Esophagus squamous epithelium (tissue), 5 donors: ENCODE data around the gene CRACDL. TPM values are rescaled to one million over a fixed set of nuclear protein-coding genes. Genes with fewer than 3 reads are reported as not detected.
A peak's percentile ranks its signal among the peaks of the same experiment; 100 is the strongest.

Source experiments
- DNase-seq: peaks from one replicate; lab custom pipeline; 2025; lab: John Stamatoyannopoulos, UW
- H3K27ac ChIP-seq, 4 donors: fragments of 200-600 bp; sonication (generic); one replicate each; pipeline ENCODE4 v1.5.1; 2016 to 2019; ENCODE audit warnings: mild to moderate bottlenecking in 1 of 4
- H3K27me3 ChIP-seq, 4 donors: fragments of 200-600 bp; sonication (generic); 1 replicate in 3 of 4; 2 replicates in 1 of 4; pipeline versions ENCODE4 v1.5.1 to v1.6.0; 2017 to 2021; ENCODE audit warnings: antibody characterized with exemption in 1 of 4
- H3K36me3 ChIP-seq, 3 donors: fragments of 200-600 bp; sonication (generic); one replicate each; pipeline ENCODE4 v1.5.1; 2016 to 2019
- H3K4me1 ChIP-seq, 3 donors: fragments of 200-600 bp; sonication (generic); one replicate each; pipeline ENCODE4 v1.5.1; 2017 to 2019
- H3K4me3 ChIP-seq, 4 donors: fragments of 200-600 bp; sonication (generic); 1 replicate in 3 of 4; 2 replicates in 1 of 4; pipeline ENCODE4 v1.5.1; 2016 to 2019; ENCODE audit warnings: mild to moderate bottlenecking in 2 of 4, moderate library complexity in 1 of 4
- H3K9me3 ChIP-seq, 3 donors: fragments of 200-600 bp; sonication (generic); one replicate each; pipeline ENCODE4 v1.5.1; 2016 to 2019
- CTCF ChIP-seq, 6 experiments: fragments of 450-650 bp in 4 of 6; fragments of 200-600 bp in 2 of 6; sonication (generic) in 2 of 6; IDR thresholded peaks; one replicate each; pipeline ENCODE4 v1.5.1; 2016 to 2019; ENCODE audit warnings: antibody characterized with exemption in 6 of 6, mild to moderate bottlenecking in 4 of 6, moderate library complexity in 4 of 6
- POLR2A ChIP-seq, 4 donors: fragments of 450-650 bp; IDR thresholded peaks; one replicate each; pipeline ENCODE4 v1.6.1; 2017; ENCODE audit warnings: antibody characterized with exemption in 4 of 4, mild to moderate bottlenecking in 4 of 4, moderate library complexity in 3 of 4
- WGBS, 2 donors: methylation state at CpG; one replicate each; pipeline ENCODE4 v1.1.5; 2018; 5-methylcytosine and 5-hydroxymethylcytosine counted together
- intact Hi-C: fragments of 100-400 bp; cut with DNase I; formaldehyde crosslinking; loops from one replicate; pipeline ENCODE4 v1.15.0; 2022
- total RNA-seq, 4 donors: library from RNA; depleted of rRNA; stranded (reverse); fragments of >200 nt; gene quantifications; one replicate each; pipeline ENCODE4 v1.1.0, GENCODE V29; 2016
- donor health status: DM: yes; HTN: yes; CAD: no.

The CRACDL gene
- total RNA-seq, 4 donors from 2014 or later: 6.5 to 33.6 (median 9.7) TPM

- Histone ChIP-seq H3K9me3 (no peaks in the 10 kb centered on the region), H3K36me3 (no peaks in the 10 kb centered on the region), H3K4me1 (peaks cover 0 to 23% (median 0%) of the 10 kb centered on the region in 3 donors), H3K4me3 (no peak overlapping the region), H3K27me3 (no peaks in the 10 kb centered on the region), H3K27ac (no peak overlapping the region)
- no peak for TF ChIP-seq CTCF (IDR thresholded peaks at IDR 0.05)
- TF ChIP-seq POLR2A (IDR thresholded peaks at IDR 0.05): no peak
- intact Hi-C loops: no loop called here
- WGBS, 2 donors: 64 to 88% methylated on average over 1 to 4 of the region's 6 CpGs
- no peak for DNase-seq
These were observed 166.9 kb downstream of the CRACDL start for GRCh38 chr2:98769114-98769476.

GRCh38 chr2:98768384-98769113 lies 167.5 kb downstream of the CRACDL start:
- Histone ChIP-seq H3K4me3 (no peak overlapping the region), H3K27me3 (no peaks in the 10 kb centered on the region), H3K4me1 (peaks cover 0 to 23% (median 0%) of the 10 kb centered on the region in 3 donors), H3K36me3 (no peaks in the 10 kb centered on the region), H3K9me3 (no peaks in the 10 kb centered on the region), H3K27ac (no peak overlapping the region)
- TF ChIP-seq POLR2A (IDR thresholded peaks at IDR 0.05): no peak
- no peak for TF ChIP-seq CTCF (IDR thresholded peaks at IDR 0.05)
- intact Hi-C loops: no loop called here
- 31 to 38% methylated on average over 6 to 7 of the region's 7 CpGs for WGBS, 2 donors
- DNase-seq: no peak

GRCh38 chr2:98764499-98764898 lies 171.5 kb downstream of the CRACDL start:
- no peak for TF ChIP-seq POLR2A (IDR thresholded peaks at IDR 0.05)
- TF ChIP-seq CTCF (IDR thresholded peaks at IDR 0.05): no peak
- no peak for DNase-seq
- Histone ChIP-seq H3K27me3 (no peaks in the 10 kb centered on the region), H3K4me3 (no peak overlapping the region), H3K4me1 (peaks cover 0 to 35% (median 0%) of the 10 kb centered on the region in 3 donors), H3K9me3 (no peaks in the 10 kb centered on the region), H3K36me3 (no peaks in the 10 kb centered on the region), H3K27ac (peak overlapping the region in 1 of 4 donors; percentile 21)
- WGBS, 2 donors: 82 to 90% methylated on average over 4 of the region's 4 CpGs
- intact Hi-C loops: no loop called here

- Histone ChIP-seq H3K4me3 (no peak overlapping the region), H3K27ac (no peak overlapping the region), H3K27me3 (no peaks in the 10 kb centered on the region), H3K36me3 (no peaks in the 10 kb centered on the region), H3K4me1 (peaks cover 0 to 32% (median 0%) of the 10 kb centered on the region in 3 donors), H3K9me3 (no peaks in the 10 kb centered on the region)
- DNase-seq: no peak
- 60 to 68% methylated on average over 6 of the region's 6 CpGs for WGBS, 2 donors
- TF ChIP-seq CTCF (IDR thresholded peaks at IDR 0.05): no peak
- TF ChIP-seq POLR2A (IDR thresholded peaks at IDR 0.05): no peak
- intact Hi-C loops: no loop called here
These were observed 172.6 kb downstream of the CRACDL start for GRCh38 chr2:98763209-98763951.

GRCh38 chr2:98761909-98762308 lies 174.1 kb downstream of the CRACDL start:
- Histone ChIP-seq H3K27ac (peak overlapping the region in 2 of 4 donors; percentile 29 to 31), H3K9me3 (no peaks in the 10 kb centered on the region), H3K27me3 (no peaks in the 10 kb centered on the region), H3K4me1 (peaks cover 0 to 44% (median 6%) of the 10 kb centered on the region in 3 donors), H3K4me3 (no peak overlapping the region), H3K36me3 (no peaks in the 10 kb centered on the region)
- TF ChIP-seq CTCF (IDR thresholded peaks at IDR 0.05): no peak
- TF ChIP-seq POLR2A (IDR thresholded peaks at IDR 0.05): no peak
- intact Hi-C loops: no loop called here
- no peak for DNase-seq
- WGBS, 2 donors: 87 to 88% methylated on average over 6 of the region's 6 CpGs
